OCI-M1 (cell line): ENCODE measurements around the gene CD36.
"Not testable (repeated sequence)": the region's sequence is repeated elsewhere in the genome, so short reads cannot be mapped to it uniquely, and the experiment has no call there.

Source experiments
- DNase-seq: peaks from one replicate; lab custom pipeline; 2025; lab: John Stamatoyannopoulos, UW

Gene CD36

DNA sequence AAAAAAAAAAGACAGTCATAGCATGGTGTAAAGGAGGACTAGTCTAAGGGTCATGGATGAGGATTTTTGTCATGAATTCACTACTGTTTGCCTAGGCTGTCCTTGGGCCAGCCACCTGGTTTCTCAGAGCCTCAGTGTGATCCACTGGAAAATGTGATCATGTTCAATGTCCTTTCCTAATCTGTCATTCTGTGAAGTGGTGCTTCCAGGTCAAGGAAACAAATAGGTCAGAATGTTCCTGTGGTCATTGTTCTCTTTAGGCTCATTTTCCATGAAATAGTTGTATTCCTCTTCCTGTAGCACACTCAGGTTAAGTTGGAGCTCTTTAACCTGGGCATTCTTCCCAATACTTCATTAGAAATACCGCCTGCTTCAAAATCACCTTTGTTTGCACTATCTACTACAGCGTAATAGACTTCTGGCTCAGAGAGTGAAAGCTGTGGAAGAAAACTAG is 16.5 kb downstream of the CD36 start:
- no peak for DNase-seq

DNA sequence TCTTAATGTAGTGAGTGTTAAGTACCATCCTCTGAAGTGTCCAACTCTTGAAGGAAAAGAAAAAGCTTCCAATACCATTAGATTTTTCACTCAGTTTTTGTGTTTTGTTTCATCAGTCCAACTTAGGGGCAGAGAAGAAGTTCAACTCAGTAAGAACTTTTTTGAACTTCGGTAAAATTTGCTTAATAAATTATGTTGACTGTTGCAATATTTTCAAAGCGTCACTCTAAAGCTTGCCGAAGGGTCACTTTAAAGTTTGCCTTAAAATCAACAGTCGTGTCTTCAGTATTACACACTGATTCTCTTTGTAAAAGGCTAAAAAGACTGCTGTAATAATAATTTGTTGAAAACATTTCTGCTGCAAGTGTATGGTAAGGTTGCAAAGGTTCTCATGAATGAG is 17.6 kb downstream of the CD36 start:
- no peak for DNase-seq

DNA sequence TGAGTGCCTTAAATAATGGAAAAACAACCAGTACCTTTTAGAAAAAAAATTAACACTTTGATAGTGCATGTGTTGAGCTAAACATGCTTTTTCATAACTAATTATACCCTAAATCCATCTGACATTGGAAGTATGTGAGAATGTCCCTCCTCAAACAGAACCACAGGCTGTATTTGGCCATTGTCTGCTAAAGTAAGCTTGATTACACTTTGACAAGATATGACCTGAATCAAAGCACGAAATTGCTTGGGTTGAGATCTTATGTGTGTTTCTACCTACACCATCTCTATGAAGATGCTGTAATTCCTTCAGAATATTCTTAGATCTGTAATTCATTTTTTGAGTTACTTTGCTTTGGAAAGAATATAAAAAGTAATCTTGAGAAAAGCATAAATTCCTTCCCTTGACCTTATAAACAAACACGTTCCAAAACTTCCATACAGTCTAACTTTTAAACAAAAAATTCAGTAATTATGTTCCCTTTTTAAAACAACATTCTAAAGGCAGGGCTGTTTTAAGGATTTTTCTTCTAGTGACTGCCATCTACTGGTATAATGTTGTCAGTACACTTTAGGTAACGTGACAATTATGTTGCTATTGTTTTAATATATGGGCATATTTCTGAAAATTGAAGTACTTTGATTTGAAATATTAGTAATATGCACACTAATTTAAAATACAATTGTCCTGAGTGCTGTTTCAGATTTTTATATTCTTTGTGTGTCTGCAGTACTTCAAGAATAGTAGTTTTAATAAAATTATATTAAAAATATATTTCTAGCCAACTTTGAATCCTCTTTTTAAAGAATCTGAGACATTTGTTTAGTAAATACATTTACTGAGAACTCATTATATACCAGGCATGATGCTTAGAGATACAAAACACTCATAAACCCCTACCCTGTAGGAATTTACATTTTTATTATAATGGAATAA is 20.9 kb downstream of the CD36 start:
- DNase-seq = peak; percentile 89

DNA sequence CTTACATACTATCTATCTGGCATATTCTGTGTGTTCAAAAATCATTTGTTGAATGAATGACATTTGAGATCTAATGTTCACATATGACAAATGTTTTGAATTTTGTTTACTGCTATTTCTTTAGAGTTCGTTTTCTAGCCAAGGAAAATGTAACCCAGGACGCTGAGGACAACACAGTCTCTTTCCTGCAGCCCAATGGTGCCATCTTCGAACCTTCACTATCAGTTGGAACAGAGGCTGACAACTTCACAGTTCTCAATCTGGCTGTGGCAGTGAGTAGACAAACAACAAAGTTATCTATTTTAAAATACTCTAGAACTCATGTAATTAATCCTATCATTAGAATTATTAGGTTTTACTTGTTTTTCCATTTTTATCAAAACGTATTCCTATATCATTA is 22.5 kb downstream of the CD36 start:
- DNase-seq = no peak

DNA sequence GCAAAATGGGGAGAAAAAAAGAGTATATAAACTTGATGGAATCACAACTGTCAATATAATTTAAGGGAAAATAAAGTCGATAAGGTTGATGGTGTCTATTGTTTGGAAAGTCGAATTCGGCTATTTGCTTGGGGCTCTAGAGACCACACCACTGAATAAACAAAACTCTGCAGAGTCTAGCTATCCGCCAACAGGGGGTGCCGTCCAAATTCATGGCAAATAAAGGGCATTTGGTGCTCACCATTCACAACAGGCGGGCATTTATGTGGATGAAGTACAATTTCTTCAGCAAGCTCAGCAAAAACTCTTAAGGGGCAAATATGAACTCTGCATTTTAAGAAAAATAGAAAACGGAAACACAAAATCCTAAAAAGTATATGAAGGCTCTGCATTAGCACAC is 23.3 kb downstream of the CD36 start:
- no peak for DNase-seq

DNA sequence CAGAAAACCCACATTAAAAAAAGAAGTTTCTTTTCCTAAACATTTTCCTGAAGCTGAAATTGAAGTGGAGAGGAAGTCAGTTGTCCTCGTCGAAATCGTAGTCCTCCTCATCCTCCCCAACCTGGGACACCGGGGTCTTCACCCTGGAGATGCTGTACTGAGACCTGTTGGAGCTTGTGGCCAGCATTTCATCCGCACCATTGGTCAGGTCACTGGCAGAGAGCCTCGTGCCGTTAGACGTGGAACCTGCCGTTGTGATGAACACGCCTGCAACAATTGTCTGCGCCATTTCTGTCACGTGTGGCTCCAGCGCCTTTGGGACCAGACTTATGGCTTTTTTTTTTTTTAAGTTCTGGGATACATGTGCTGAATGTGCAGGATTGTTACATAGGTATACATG is 23.8 kb downstream of the CD36 start:
- no peak for DNase-seq

DNA sequence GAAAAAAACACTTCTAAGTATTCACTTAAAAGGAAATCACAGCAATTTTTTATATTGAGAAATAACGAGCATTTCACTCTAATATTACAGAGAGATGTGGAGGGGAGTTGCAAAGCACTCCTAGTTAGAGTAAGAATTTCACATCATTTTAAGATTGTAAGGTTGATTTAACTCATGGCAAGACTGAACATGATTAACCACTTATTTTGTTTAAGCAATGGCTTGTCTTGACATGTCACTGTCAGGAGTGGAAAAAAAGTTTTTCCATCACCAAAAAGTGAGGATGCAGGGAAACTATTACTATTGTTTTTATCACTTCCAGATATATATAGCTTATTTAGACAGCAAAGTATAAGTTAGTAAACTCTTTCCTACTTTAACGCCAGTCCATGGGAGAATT is 27.1 kb downstream of the CD36 start:
- no peak for DNase-seq

DNA sequence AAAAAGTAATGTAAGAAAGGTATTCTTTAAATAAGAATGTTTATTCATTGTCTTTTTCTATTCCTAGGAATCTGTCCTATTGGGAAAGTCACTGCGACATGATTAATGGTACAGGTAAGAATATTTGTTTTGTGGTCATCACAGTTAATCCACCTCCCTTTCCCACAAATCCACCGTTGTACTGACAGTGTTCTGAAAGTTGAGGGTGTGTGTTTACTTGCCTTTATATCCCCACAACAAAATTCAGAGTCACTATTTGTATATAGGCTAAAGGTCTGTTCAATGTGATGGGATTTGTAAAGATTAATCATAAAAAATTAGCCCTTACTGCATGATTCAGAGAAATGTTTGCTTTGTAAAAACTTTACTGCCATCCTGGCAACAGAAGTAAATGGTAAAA is 27.9 kb downstream of the CD36 start:
- no peak for DNase-seq

DNA sequence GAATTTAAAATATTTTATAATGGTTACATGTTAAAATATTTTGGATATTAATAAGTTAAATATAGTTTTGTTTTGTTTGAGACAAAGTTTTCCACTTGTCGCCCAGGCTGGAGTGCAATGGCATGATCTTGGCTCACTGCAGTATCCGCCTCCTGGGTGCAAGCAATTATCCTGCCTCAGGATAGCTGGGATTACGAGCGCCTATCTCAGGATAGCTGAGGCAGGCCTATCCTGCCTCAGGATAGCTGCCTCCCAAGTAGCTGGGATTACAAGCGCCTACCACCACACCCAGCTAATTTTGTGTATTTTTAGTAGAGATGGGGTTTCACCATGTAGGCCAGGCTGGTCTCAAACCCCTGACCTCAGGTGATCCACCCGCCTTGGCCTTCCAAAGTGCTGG is 30.9 kb downstream of the CD36 start:
- DNase-seq = not testable (repeated sequence)

DNA sequence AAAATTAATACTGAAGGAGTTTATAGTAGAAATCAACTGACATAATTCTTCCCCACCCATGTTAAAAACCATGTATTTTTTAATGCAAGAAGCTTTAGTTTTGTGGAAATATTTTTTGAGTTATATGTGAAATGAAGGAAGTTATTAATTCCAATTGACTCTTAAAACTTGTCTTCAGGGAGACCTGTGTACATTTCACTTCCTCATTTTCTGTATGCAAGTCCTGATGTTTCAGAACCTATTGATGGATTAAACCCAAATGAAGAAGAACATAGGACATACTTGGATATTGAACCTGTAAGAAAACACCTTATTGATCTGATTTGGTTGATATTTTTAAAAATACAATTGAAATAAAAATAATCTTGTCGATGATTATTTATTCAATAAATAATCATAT is 33.3 kb downstream of the CD36 start:
- no peak for DNase-seq

DNA sequence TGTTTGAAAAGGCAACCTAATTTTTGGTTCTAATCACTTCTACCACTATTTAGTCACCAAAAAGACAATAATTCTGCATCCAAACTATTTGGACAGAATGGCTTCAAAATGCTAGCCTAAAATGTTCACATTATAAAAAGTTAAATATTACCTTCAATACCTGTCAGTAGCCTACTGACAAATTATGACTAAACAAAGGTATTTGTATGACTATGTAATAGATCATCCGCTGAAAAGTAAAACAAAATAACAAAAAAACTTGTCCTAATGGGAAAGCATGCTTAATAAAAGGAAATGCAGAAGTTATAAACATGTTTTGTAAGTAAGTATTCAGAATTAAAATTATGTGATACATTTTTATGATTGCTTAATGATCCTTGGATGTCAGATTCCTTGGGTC is 36.6 kb downstream of the CD36 start:
- no peak for DNase-seq

DNA sequence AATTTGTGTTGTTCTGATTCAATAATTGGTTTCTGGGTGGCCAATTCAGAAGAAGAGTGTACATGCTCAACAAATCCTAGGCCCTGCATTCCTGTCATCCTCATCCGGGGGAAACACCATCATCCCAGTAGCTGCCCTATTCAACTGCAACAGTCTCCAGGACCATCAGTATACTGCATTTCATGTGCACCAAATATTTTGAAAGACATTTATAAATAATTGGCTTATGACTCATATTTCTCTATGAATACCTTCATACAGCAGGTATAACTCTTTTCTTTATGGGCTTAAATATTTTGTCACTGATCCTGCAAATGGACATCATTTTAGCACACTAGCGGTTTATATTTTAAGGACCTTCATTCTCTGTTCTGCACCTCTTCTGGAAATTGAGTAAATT is 38.0 kb downstream of the CD36 start:
- DNase-seq = no peak

DNA sequence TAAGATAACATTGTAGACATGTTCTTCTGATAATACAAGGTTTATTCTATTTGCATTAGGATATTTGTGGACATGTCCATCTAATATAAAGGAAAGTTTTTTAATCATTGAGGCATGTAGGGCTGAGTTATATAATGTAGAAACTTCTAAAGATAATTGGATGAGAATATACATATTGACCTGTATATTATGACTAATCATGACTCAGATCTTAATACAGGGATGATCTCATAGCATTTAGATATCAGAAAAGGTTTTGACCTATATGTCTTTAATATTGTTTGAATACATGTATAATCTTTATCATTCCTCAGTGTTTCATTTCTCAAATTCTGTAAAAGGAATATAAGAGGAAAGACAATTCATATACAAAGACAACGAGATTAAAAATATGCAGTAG is 39.2 kb downstream of the CD36 start:
- DNase-seq = no peak

DNA sequence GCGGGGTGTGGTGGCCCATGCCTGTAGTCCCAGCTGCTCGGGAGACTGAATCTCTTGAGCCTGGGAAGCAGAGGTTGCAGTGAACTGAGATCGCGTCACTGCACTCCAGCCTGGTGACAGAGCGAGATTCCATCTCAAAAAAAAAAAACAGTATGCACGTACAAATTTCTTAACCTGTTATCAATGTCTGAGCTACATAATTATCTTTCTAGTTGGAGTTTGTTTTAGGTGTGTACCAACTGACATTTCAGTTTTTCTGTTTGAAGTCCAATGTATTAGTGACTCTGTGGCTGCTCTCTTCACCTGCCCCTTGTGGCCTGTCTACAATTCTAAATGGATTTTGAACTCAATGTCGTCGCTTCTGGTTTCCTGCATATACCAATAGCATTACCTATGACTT is 40.3 kb downstream of the CD36 start:
- no peak for DNase-seq

DNA sequence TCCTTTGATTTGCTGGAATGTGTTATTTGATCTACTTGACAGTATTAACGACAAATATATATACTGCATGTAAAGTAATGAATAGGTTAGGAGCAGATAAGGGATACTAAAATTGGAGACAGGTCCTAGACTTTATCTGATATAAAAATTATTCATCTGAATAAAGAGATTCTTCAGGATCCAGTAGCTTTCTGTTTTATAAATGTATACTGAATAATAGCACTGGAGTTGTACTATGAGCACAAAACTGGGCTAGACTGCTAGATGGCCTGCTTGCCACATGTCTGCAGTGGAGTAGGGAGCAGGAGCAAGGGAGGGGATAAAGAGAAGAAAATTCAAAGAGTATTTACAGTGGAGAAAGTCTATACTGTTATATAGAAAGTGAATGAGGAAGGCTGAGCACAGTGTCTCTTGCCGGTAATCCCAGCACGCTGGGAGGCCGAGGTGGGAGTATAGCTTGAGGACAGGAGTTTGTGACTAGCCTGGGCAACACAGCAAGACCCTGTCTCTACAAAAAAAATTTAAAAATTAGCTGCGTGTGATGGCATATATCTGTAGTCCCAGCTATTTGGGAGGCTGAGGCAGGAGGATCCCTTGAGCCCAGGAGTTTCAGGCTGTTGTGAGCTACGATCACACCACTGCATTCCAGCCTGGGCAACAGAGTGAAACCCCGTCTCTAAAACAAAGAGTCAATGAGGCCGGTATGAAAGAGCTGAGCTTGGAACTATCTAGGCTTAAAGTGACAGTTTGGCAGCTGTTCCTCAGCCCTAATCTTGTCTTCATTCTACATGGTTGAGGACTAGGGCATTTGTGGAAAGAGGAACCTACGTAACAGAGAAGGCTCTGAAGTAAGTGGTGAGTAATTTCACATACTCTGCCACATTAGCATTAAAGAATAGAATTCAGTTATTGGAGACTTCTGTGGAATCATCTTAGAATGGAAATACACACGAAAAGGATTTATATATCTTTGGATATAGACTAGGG is 41.8 kb downstream of the CD36 start:
- peak; percentile 97 for DNase-seq

DNA sequence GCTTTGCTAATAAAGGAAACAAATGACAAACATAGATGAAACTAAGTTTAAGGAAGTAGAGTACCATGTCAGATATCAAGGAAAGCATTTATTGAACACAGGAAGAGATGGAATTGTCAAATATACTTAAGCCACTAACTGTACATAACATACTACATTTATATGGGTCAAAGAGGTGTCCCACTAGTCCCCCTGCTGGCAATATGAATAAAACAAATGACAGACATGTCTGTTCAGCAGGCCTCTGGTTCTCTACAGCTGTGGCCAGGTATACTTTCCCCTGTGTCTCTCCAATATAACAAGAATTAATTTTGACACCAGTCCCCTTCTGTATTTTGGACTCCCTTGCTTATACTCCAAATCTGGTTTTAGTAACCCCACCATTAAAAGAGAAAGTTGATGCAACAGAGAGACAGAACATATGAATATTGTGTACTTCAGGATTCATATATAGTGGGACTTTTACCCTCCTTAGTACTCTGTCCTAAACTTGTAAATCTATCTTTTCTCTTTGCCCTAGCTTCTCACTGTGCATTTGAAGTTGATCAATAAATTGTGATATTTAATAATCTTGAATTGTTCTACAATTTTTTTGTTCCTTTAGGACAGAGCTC is 42.9 kb downstream of the CD36 start:
- peak; percentile 92 for DNase-seq

DNA sequence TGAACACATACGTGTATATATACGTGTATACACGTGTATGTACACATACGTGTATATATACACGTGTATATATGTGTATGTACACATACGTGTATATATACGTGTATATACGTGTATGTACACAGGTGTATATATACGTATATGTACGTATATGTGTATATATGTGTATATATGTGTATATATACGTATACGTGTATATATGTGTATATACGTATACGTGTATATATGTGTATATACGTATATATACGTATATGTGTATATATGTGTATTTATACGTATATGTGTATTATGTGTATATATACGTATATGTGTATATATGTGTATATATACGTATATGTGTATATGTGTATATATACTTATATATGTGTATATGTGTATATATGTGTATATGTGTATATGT is 44.3 kb downstream of the CD36 start:
- no peak for DNase-seq

DNA sequence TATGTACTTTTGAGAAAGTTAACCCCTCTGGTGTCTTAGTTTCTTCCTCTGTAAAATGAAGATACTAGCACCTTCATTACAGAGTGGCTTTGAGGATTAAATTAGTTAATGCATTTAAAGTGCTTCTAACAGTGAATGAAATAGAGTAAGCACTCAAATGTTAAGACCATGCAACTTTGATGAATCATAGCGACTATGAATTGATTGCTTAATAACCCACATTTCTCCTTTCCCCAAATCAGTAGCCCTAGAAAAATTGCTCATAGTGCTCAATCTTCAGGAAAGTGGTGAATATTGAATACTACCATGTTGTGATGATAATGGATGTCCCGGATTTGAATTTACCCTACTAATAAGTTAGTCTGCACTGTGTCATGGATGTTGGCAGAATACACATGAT is 48.1 kb downstream of the CD36 start:
- no peak for DNase-seq

DNA sequence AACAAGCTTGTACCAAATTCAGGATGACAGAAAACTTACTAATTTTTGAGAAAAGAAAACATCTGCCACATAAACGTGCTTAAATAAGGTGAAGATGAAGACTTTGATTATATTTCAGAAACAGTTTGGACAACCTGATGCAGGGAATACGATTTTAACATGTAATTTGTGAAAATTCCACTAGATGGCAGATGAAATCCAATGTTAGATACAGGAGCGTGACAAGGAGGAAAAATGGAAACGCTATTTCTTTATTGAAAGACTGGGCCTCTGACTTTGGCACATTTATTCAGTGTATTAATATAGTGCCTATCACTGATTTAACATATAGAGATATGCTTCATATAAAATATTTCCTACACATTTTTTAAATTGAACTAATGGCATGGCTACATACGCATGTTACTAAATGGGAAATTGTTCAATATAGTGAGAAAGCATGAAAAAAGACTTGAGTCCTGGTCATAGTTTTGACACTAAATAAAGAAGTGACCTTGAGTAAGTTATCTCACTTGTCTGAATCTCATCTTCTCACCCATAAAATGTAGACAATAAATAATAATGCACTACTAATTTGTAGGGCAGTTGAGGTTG is 60.7 kb downstream of the CD36 start:
- DNase-seq = peak; percentile 96

DNA sequence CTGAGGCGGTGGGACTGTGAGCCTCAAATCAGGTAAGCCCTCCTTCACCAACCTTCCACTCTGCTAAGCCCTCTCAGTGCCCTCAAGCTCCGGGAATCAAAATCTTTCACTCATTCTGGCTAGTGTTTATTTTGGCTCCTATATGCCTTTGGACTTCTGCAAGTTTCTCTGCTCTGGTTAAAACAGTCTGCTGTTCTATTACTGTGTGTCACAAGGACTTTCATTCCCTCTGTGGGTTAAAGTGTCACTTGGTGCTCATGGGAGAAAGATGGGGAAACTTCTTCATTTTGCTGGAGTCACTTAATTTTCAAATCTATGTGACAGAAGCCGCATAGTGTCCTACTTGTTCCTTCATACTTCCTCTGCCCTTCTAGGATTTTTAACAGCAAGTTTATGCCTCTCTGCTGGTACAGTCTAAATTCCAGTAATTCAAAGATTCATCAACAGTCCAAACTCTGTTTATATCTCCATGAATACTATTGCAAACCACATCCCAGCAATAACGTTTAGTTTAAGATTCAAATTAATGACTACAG is 61.3 kb downstream of the CD36 start:
- DNase-seq = no peak

DNA sequence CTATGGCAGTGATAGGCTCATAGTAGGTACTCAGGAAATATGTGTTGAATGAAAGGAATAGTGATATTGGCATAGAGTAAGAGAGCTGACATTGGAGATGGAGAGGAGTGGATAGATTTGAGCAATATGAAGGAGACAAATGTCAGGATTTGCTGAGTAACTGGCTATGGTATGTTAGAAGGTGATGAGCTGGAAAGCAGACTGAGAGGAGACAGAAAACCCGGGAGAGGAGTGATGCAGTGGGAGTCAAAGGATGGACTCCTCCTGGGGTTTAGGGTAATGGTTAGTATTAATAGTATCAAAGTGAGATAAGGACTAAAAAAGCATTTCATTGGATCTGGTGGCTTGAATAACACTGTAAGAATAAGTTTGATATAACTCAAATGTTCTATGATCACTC is 64.8 kb downstream of the CD36 start:
- no peak for DNase-seq
